ENCODE data around the gene HCN2.

HCN2 gene

GRCh38 chr19:589693-590395, at the start of gene HCN2:
TSS of gene HCN2 (plus strand) at chr19:589881. CDS start at chr19:589946, 65 bp downstream.
- in situ Hi-C loops (cut with HindIII; ENCODE audit: low sequenced_read_pairs) = no loop called here

DNA sequence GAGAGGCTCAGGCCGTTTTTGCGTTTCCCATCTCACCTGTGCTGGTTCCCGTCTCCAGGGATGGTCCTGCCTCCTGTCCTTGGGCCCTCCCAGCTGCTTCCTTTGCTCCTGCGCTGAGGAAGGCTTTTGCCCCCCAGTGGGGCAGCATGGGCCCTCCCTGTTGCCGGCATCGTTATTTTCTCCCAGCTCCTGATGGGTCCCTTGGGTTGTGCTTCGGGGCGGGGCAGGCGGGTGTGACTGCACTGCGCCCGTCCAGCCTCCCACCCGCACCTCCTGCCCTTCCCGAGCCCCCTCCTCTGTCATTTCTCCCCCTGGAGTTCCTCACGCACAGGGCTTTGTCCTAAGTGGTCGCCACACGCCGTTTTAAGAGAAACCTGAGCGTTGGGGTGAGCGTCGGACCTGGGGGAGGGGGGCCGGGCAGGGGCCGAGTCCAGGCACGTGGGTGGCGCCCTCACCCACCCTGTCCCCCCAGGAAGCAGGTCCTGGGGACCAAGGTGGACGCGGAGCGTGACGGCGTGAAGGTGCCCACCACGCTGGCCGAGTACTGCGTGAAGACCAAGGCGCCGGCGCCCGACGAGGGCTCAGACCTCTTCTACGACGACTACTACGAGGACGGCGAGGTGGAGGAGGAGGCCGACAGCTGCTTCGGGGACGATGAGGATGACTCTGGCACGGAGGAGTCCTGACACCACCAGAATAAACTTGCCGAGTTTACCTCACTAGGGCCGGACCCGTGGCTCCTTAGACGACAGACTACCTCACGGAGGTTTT, 48.6 kb upstream of the HCN2 start:
- in situ Hi-C loops (cut with HindIII; ENCODE audit: low sequenced_read_pairs) = no loop called here

- in situ Hi-C loops (cut with HindIII; ENCODE audit: low sequenced_read_pairs) = no loop called here
These were observed 48.0 kb upstream of the HCN2 start for GRCh38 chr19:541699-542098.

DNA sequence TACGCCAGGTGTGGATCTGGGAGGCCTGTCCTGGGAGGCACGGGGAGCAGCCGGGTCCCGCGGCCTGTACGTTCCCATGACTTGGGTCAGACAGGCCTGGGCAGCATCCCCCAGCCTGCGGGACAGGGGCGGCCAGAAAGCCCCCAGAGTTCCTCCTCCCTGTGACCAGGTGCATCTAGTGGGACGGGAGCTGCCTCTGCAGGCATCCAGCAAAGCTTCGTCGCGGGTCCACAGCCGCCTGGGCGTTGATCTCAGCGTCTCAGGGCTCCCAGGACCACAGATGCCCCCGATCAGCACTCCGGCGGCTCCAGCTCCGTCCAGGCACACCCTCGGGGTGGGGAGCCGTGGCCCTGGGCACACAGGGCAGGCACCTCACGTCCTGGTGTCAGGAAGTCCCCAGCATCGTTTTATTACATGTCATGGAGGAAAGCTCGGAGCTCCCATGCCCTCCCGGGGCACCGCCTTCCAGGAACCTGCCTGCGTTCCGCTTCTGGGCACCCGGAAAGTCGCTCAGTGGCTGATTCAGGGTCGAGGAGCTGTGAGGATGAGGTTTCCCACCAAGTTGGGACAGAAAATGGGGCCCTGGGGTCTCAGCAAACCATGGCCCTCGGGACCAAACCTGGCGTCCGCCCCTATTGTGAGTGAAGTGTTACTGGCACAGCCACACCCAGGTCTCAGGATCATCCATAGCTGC, 47.4 kb upstream of the HCN2 start:
- in situ Hi-C loops (cut with HindIII; ENCODE audit: low sequenced_read_pairs) = no loop called here

- in situ Hi-C loops (cut with HindIII; ENCODE audit: low sequenced_read_pairs) = no loop called here
These were observed 45.6 kb upstream of the HCN2 start, which contains the start of gene GZMM for GRCh38 chr19:543910-544608. TSS of gene GZMM (plus strand) at chr19:544053. CDS start at chr19:544072, 19 bp downstream.

GRCh38 chr19:547117-547516, 42.6 kb upstream of the HCN2 start:
- in situ Hi-C loops (cut with HindIII; ENCODE audit: low sequenced_read_pairs) = no loop called here

- in situ Hi-C loops (cut with HindIII; ENCODE audit: low sequenced_read_pairs) = no loop called here
These were observed 41.6 kb upstream of the HCN2 start for GRCh38 chr19:547836-548720.

- in situ Hi-C loops (cut with HindIII; ENCODE audit: low sequenced_read_pairs) = no loop called here
These were observed 40.5 kb upstream of the HCN2 start for GRCh38 chr19:548886-549830.

GRCh38 chr19:554817-555216, 34.9 kb upstream of the HCN2 start:
- in situ Hi-C loops (cut with HindIII; ENCODE audit: low sequenced_read_pairs) = no loop called here

- in situ Hi-C loops (cut with HindIII; ENCODE audit: low sequenced_read_pairs) = no loop called here
These were observed 34.2 kb upstream of the HCN2 start for GRCh38 chr19:555474-555808.

DNA sequence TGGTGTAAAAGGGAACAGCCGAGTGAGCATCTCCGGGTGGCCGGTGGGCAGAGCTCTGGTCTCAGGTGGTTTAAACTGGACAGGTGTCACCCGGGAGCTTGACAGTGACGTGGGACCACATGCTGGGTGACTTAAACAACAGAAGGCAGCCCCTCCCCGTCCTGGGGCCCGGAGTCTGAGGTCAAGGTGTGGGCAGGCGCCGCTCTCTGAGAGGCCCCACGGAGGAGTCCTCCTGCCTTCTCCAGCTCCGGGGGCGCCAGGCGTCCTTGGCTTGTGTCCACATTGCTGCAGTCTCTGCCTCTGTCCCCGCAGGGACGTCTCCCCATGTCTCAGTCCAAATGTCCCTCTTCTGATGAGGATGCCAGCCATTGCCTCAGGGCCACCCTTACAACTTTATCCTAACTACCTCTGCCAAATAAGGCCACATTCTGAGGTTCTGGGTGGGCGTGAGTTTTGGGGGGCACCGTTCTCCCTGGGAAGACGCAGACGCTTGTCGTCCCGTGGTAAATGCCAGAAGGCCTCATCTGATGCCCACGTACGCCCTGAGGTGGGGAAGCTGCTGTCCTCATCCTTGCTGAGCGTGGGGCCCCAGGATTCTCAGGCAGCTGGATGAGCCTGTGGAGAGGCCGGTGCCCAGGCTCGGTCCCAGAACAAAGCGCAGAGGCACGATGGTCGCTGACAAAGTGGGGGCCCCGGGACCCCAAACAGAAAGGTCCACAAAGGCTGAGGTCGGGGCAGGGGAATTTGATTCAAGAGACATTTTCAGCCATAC, 32.9 kb upstream of the HCN2 start:
- in situ Hi-C loops (cut with HindIII; ENCODE audit: low sequenced_read_pairs) = no loop called here

DNA sequence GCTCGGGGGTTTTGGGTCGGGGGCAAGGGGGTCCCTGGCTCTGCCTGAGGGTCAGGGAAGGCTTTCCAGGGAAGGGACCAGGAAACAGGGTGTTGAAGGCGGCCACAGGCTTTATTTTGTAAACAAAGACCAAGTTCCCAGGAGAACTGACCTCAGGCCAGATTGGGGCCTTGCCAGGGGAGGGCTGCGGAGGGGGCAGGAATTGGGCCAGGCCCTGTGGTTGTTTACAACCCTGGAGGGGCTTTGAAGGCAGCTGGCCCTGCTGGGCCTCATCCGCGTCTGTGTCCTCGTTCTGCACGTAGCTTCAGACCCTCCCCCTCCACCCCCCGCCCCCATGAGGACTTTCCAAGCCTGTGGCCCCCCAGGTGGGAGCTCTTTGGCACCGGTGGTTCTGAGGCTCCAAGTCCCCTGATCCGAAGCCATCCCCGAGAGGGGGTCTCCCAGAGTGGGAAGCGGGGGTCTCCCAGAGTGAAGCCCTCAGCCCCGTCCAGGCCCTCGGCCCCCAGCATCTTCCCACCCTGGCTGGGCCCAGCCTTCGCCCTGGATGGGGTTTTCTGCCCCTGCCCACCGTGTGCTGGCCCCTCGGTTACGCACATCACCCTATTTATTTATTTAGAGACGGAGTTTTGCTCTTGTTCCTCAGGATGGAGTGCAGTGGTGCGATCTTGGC, 30.8 kb upstream of the HCN2 start:
- in situ Hi-C loops (cut with HindIII; ENCODE audit: low sequenced_read_pairs) = no loop called here

GRCh38 chr19:560121-560520, 29.6 kb upstream of the HCN2 start:
- in situ Hi-C loops (cut with HindIII; ENCODE audit: low sequenced_read_pairs) = no loop called here

DNA sequence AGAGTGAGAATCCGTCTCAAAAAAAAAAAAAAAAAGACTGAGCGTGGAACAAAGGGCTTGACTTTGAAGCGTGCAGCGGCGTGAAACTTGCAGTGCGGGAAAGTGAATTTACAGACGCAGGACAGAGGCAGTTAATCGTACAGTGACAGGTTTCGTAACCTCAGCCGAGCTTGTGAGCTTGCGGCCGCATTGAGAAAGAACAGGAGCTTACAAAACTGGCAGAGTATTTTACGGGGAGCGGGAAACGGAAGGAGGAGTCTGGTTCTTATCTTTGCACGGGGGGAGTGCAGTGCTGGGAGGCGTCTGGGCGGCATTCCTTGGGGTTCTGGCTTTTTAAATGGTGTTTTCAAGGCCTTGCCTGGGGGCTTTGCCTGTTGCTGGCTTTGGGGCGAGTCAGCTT, 23.3 kb upstream of the HCN2 start:
- in situ Hi-C loops (cut with HindIII; ENCODE audit: low sequenced_read_pairs) = no loop called here

DNA sequence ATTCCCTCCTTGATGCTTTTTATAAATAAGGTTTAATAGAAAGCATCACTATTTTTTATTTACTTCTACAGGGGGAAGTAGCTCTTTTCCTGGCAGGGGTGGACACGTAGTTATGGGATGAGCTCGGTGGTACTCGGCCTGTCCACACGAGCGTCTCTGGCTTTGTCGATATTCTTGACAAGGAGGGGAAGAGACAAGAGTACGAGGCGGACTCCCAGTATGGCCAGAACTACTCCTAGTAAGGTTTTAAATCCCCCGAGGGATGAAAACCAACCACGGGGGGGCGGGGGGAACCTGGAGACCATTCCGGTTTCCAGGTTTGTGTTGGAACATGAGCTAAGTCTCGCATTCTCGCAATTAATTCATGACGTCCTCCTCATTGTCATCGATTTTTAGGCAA, 22.8 kb upstream of the HCN2 start:
- in situ Hi-C loops (cut with HindIII; ENCODE audit: low sequenced_read_pairs) = no loop called here

GRCh38 chr19:567296-567900, 22.3 kb upstream of the HCN2 start:
- in situ Hi-C loops (cut with HindIII; ENCODE audit: low sequenced_read_pairs) = no loop called here

DNA sequence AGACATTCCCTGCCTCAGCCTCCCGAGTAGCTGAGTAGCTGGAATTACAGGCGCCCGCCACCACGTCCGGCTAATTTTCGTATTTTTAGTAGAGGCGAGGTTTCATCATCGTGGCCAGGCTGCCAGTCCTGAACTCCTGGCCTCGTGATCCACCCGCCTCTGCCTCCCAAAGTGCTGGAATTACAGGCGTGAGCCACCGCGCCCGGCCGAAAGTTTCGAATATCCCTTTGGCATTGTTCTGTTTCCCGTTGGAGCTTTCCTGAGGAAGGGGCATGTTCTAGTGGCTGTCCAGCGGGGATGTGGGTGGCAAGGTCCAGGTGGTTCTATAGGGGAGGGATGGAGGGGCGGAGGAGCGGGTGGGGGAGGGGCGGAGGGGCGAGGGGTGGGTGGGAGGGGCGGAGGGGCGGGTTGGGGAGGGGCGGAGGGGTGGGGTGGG, 19.4 kb upstream of the HCN2 start:
- in situ Hi-C loops (cut with HindIII; ENCODE audit: low sequenced_read_pairs) = no loop called here

Measured in DLD1 (cell line).